ENCODE measurements around the gene DLG2.

DNA sequence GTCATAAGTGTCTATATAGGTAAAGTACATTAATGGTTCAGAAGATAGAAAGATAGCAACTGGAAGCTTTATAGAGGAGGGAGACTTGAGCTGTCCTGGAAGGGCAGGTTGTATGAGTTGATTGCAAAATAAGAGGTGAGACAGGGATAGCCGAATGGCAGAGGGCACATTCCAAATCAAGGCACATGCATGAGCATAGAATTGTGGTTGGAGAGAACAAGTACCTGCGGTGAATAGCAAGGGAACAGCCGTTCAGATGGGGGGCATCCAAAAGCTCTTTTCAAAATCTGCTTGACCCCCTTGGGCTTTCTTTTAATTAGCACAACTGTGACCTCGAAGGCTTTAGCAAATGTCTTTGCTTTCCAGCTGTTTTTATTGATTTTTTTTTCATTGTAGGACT, 1868.0 kb downstream of the DLG2 start:
- no peak for TF ChIP-seq POLR2AphosphoS5 (IDR thresholded peaks at IDR 0.05; ENCODE audit: low read depth, low read length)
- TF ChIP-seq, protein P1, sequence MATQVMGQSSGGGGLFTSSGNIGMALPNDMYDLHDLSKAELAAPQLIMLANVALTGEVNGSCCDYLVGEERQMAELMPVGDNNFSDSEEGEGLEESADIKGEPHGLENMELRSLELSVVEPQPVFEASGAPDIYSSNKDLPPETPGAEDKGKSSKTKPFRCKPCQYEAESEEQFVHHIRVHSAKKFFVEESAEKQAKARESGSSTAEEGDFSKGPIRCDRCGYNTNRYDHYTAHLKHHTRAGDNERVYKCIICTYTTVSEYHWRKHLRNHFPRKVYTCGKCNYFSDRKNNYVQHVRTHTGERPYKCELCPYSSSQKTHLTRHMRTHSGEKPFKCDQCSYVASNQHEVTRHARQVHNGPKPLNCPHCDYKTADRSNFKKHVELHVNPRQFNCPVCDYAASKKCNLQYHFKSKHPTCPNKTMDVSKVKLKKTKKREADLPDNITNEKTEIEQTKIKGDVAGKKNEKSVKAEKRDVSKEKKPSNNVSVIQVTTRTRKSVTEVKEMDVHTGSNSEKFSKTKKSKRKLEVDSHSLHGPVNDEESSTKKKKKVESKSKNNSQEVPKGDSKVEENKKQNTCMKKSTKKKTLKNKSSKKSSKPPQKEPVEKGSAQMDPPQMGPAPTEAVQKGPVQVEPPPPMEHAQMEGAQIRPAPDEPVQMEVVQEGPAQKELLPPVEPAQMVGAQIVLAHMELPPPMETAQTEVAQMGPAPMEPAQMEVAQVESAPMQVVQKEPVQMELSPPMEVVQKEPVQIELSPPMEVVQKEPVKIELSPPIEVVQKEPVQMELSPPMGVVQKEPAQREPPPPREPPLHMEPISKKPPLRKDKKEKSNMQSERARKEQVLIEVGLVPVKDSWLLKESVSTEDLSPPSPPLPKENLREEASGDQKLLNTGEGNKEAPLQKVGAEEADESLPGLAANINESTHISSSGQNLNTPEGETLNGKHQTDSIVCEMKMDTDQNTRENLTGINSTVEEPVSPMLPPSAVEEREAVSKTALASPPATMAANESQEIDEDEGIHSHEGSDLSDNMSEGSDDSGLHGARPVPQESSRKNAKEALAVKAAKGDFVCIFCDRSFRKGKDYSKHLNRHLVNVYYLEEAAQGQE (IDR thresholded peaks at IDR 0.05; ENCODE audit: insufficient read depth in 1 of 2, low read depth in 2 of 2, low read length in 2 of 2), result no peak
